AG04450 (cell line): ENCODE results near the gene WIPF3. TPM values are rescaled to one million over a fixed set of nuclear protein-coding genes. Genes with fewer than 3 reads are reported as not detected.

ENCODE experiments used
- CTCF ChIA-PET: fragments of 300-600, 350-600 bp; formaldehyde crosslinking; extraction: SDS; loops from one replicate; lab custom pipeline; 2022; ENCODE audit warnings: antibody characterized with exemption, inconsistent platforms; lab: Charles Lee
- POLR2A ChIA-PET: fragments of 350-600 bp; formaldehyde crosslinking; extraction: SDS; loops from one replicate; lab custom pipeline; 2021; ENCODE audit warnings: antibody characterized with exemption, inconsistent platforms; lab: Yijun Ruan, JAX
- DNase-seq: peaks from one replicate; pipeline ENCODE4 v3.0.0-alpha.2; 2011; ENCODE audit warnings: low read depth, low spot score
- H3K27ac ChIP-seq: one replicate; pipeline ENCODE4 v1.5.1; 2012; ENCODE audit warnings: low read depth, low read length, control low read depth
- H3K27me3 ChIP-seq: one replicate; pipeline ENCODE4 v1.6.0; 2012; ENCODE audit warnings: low read length; ENCODE audit not compliant: control insufficient read depth, insufficient read depth
- H3K4me3 ChIP-seq: 2 replicates; pipeline ENCODE4 v1.5.1; 2011; ENCODE audit warnings: mild to moderate bottlenecking, low read depth, low read length, control low read depth
- H3K9me3 ChIP-seq: 2 replicates; pipeline ENCODE4 v1.5.1; 2012; ENCODE audit warnings: low read length; ENCODE audit not compliant: control insufficient read depth, insufficient read depth
- CTCF ChIP-seq: IDR thresholded peaks from 2 replicates; pipeline ENCODE4 v1.5.1; 2011; ENCODE audit warnings: low read depth, low read length, control low read depth, inconsistent platforms
- polyA plus RNA-seq: library from polyadenylated mRNA; depleted of rRNA; stranded (reverse); fragments of >200 nt; gene quantifications from 2 replicates; pipeline ENCODE4 v1.2.3, GENCODE V29; 2011

The WIPF3 gene
- polyA plus RNA-seq, 1 experiment, result not detected

DNA sequence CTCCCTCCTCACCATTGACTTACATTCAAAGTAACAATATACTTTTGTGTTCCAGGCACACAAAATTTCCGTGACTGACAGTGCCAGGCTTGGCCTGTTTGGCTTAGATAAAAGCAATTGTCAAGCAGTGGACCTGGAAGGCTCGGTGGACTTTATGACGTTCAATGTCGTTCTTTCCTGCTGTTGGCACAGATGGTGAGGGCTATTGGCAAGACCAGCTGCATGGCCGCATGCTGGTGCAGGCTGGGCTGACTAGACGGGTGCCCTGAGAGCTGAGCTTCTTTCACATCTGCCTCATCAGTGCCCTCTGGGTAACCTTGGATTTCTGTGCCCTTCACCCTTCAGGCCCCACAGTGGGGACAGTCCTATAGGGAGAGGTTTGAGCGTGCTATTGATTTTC, 45.2 kb downstream of the WIPF3 start:
- CTCF ChIA-PET, result interaction anchor here (0.6 kb wide), 1 partner anchor 74 kb away, joined by 4 read pairs; no protein-coding TSS in a partner anchor
- Histone ChIP-seq H3K27me3 (peaks cover 12% of the 10 kb centered on the region), H3K9me3 (no peaks in the 10 kb centered on the region), H3K4me3 (no peak overlapping the region), H3K27ac (no peak overlapping the region)
- POLR2A ChIA-PET, result no interaction called here
- no peak for DNase-seq
- no peak for TF ChIP-seq CTCF

DNA sequence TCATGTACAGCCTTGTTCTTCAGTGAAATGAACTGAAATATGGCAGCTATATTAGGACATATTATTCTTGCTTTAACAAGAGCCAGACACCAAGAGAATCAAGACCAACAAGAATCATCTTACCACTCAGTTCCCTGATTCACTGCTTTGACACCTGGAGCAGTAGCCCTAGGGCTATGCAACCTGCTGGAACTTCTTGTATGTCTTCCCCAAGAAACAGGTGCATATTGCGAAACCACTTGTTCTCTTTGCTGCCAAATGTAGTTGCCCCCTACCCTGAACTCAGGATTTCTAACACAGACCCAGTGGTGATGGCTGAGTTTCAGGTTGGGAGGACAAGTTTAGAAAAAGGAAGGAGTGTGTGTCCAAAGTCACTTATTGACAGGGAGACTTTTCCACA, 46.1 kb downstream of the WIPF3 start:
- no peak overlapping the region for H3K4me3 ChIP-seq
- DNase-seq, result no peak
- ChIA-PET POLR2A (no interaction called here), CTCF (no interaction called here)
- H3K9me3 ChIP-seq, result no peaks in the 10 kb centered on the region
- TF ChIP-seq CTCF, result no peak
- peaks cover 17% of the 10 kb centered on the region for H3K27me3 ChIP-seq
- no peak overlapping the region for H3K27ac ChIP-seq

DNA sequence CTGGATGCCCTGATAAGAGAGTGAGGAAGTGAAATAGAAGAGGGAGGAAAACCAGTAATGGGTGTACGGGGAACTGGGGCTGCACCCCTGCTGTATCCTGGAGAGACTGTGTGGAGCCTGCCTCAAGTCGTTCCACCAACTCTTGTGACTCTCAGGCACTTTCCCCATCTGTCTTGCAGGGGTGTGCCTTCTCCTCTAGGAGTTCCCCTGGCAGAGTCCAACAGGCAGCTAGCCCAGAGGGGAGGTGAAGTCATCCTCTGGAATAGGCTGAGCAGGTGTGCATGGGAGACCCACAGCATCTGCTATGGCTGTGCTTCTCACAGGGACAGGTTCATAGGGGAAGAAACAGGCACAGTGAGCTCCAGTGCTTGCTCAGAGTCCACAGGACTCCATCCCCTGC, 46.8 kb downstream of the WIPF3 start:
- POLR2A ChIA-PET, result no interaction called here
- peaks cover 17% of the 10 kb centered on the region for H3K27me3 ChIP-seq
- CTCF ChIA-PET, result no interaction called here
- H3K27ac ChIP-seq, result no peak overlapping the region
- H3K9me3 ChIP-seq, result no peaks in the 10 kb centered on the region
- no peak for TF ChIP-seq CTCF
- DNase-seq, result no peak
- H3K4me3 ChIP-seq, result no peak overlapping the region

- Histone ChIP-seq H3K4me3 (no peak overlapping the region), H3K27me3 (peaks cover 17% of the 10 kb centered on the region), H3K9me3 (no peaks in the 10 kb centered on the region), H3K27ac (no peak overlapping the region)
- CTCF ChIA-PET, result no interaction called here
- POLR2A ChIA-PET, result no interaction called here
- TF ChIP-seq CTCF, result no peak
- DNase-seq, result no peak
Measured at GRCh38 chr7:29853789-29854188, 47.5 kb downstream of the WIPF3 start.

GRCh38 chr7:29854257-29854938, 48.1 kb downstream of the WIPF3 start:
- no peak for DNase-seq
- no peak overlapping the region for H3K4me3 ChIP-seq
- no peak overlapping the region for H3K27ac ChIP-seq
- no peak for TF ChIP-seq CTCF
- peaks cover 19% of the 10 kb centered on the region for H3K27me3 ChIP-seq
- ChIA-PET POLR2A (interaction anchor here (0.5 kb wide), 1 partner anchor 592 kb away, joined by 7 read pairs; no protein-coding TSS in a partner anchor), CTCF (no interaction called here)
- H3K9me3 ChIP-seq, result no peaks in the 10 kb centered on the region
